Right cardiac atrium (tissue), 5 donors: ENCODE results near the gene KRTAP4-5. TPM values are rescaled to one million over a fixed set of nuclear protein-coding genes. Genes with fewer than 3 reads are reported as not detected.
"Not testable (repeated sequence)": the region's sequence is repeated elsewhere in the genome, so short reads cannot be mapped to it uniquely, and the experiment has no call there.

Experiments used
- ATAC-seq, 2 donors: fragments of 200-7000 bp; cut with Tn5 transposase; one replicate each; pipeline versions ENCODE4 v1.8.0 to v1.9.1; 2020; ENCODE audit warnings: moderate library complexity in 2 of 2, mild to moderate bottlenecking in 1 of 2
- DNase-seq, 3 donors: peaks; one replicate each; pipeline ENCODE4 v3.0.0-alpha.2; 2020
- H3K27ac ChIP-seq: one replicate; pipeline ENCODE4 v1.5.1; 2013; ENCODE audit warnings: mild to moderate bottlenecking, low read length, control low read depth, moderate library complexity
- H3K27me3 ChIP-seq: one replicate; pipeline ENCODE4 v1.6.1; 2013; ENCODE audit not compliant: control insufficient read depth, insufficient read depth
- H3K4me1 ChIP-seq: one replicate; pipeline ENCODE4 v1.6.1; 2013; ENCODE audit warnings: low read length; ENCODE audit not compliant: control insufficient read depth, insufficient read depth
- H3K4me3 ChIP-seq: one replicate; pipeline ENCODE4 v1.5.1; 2013; ENCODE audit warnings: low read length, control low read depth
- H3K9me3 ChIP-seq: one replicate; pipeline ENCODE4 v1.6.1; 2013; ENCODE audit warnings: low read length; ENCODE audit not compliant: control insufficient read depth
- WGBS: extraction: QIAGEN DNeasy Blood & Tissue Kit; methylation state at CpG from one replicate; pipeline ENCODE4 v1.1.7; 2013; 5-methylcytosine and 5-hydroxymethylcytosine counted together
- intact Hi-C, 4 donors: fragments of 100-400 bp; cut with DNase I; formaldehyde crosslinking; loops; one replicate each; pipeline versions ENCODE4 v1.11.0 to v1.14.0; 2022 to 2023
- polyA plus RNA-seq: library from polyadenylated mRNA; stranded (reverse); fragments of 200-250 nt; gene quantifications from one replicate; pipeline ENCODE4 v1.2.3, GENCODE V29; 2013
- total RNA-seq, 4 donors: library from RNA; stranded (reverse); fragmentation: NEBNext Ultra II Directional; extraction: Animal tissue kit (Norgen Biotek cat#: 25700); gene quantifications; one replicate each; pipeline ENCODE4 v1.2.1, GENCODE V29; 2021
- donor health status: healthy with polysubstance abuse.
- donor health status: DM: no; HTN: yes; CAD: no.
- donor health status: DM: no; HTN: no; CAD: no.
- donor health status: DM: no; HTN: yes; CAD: no; lungs with severe emphysema.
- donor health status: DM: yes; HTN: yes; CAD: no.

KRTAP4-5 gene
- total and polyA plus RNA-seq, 5 donors: not detected

DNA sequence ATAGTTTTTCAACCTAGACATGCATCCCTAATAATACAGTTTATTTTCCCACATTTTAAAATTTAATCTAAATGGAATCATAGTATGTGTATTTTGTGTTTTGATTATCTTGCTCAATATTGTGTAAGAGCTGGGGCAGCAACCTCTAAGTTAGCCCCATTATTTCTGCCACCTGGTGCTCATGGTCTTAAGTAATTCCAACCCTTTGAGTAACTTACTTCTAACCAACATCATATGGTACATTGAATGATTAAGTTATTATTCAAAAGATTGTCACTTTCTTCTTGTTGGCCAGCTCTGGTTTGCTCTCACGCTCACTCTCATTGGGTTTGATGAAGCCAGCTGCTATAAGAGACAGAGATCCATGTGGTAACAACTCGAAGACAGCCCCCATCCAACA is 22.3 kb upstream of the KRTAP4-5 start:
- 77% methylated on average over 2 of the region's 2 CpGs for WGBS
- DNase-seq: no peak
- Histone ChIP-seq H3K27ac (no peak overlapping the region), H3K4me3 (no peak overlapping the region), H3K27me3 (no peaks in the 10 kb centered on the region), H3K9me3 (no peaks in the 10 kb centered on the region), H3K4me1 (no peaks in the 10 kb centered on the region)
- intact Hi-C loops: no loop called here
- no peak for ATAC-seq

DNA sequence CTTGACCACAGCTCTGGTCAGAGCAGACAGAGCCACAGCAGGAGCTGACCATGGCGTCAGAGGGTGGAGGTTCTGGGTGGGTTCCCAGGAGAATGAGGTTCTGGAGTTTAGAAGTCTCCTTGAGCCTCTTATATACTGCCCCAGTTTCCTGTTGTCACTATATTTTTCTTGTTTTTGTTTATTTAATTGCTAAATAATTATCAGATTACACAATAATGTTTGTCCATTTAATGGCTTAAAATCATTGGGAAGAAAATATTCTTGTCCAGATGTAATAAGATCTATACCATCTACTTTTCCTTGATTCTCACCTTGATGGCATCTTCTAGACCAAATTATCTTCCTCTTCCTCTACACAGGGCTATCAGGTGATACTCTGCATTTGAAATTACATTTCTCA is 18.5 kb upstream of the KRTAP4-5 start, which contains the start of gene KRTAP4-3:
KRTAP4-3 (minus strand) TSS at position 101 of the 400 bp plus-strand sequence; CDS start at position 52, 49 bp downstream.
- Histone ChIP-seq H3K27me3 (no peaks in the 10 kb centered on the region), H3K27ac (no peak within 1 kb of the TSS), H3K9me3 (no peaks in the 10 kb centered on the region), H3K4me3 (no peak within 1 kb of the TSS), H3K4me1 (no peaks in the 10 kb centered on the region)
- 54% methylated on average over 1 of the region's 1 CpG for WGBS
- DNase-seq (no peak), ATAC-seq (no peak)
- intact Hi-C loops: no loop called here

DNA sequence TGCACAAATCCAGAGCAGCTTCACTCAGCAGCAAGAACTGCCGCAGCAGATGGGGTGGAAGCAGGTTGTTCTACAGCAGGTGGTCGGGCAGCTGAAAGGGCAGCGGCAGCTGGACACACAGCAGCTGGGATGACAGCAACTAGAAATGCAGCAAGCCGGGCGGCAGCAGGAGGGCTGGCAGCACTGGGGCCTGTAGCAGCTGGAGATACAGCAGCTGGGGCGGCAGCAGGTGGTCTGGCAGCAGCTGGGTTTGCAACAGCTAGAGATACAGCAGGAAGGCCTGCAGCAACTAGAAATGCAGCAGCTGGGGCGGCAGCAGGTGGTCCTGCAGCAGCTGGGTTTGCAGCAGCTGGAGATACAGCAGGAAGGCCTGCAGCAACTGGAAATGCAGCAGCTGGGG is 17.9 kb upstream of the KRTAP4-5 start:
- no peaks in the 10 kb centered on the region for H3K27me3 ChIP-seq
- H3K9me3 ChIP-seq: no peaks in the 10 kb centered on the region
- no peak overlapping the region for H3K27ac ChIP-seq
- intact Hi-C loops: no loop called here
- no peak for DNase-seq
- no peak overlapping the region for H3K4me3 ChIP-seq
- no peak for ATAC-seq
- 82% methylated on average over 7 of the region's 7 CpGs for WGBS
- H3K4me1 ChIP-seq: no peaks in the 10 kb centered on the region

DNA sequence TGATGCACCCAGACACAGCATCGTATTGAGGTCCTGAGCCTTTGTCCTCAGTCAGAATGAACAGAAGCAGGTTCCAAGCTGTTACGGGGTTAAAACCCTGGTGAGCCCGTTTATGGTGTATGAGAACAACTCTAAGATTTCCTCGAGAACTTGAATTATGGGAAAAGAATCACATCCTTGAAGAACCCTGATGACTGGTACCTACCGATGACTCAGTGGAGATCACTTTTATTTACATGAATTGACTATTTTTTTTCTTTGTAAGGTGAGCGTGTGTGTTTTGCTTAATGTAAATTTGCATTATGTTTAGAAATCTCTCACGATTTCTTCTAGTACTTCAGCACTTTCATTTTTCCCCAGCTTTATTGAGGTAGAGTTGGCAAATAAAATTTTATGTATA is 14.2 kb upstream of the KRTAP4-5 start:
- H3K27me3 ChIP-seq: no peaks in the 10 kb centered on the region
- WGBS: 73% methylated on average over 7 of the region's 7 CpGs
- intact Hi-C loops: no loop called here
- H3K4me1 ChIP-seq: no peaks in the 10 kb centered on the region
- DNase-seq (no peak), ATAC-seq (no peak)
- no peaks in the 10 kb centered on the region for H3K9me3 ChIP-seq
- H3K4me3 ChIP-seq: no peak overlapping the region
- H3K27ac ChIP-seq: no peak overlapping the region

DNA sequence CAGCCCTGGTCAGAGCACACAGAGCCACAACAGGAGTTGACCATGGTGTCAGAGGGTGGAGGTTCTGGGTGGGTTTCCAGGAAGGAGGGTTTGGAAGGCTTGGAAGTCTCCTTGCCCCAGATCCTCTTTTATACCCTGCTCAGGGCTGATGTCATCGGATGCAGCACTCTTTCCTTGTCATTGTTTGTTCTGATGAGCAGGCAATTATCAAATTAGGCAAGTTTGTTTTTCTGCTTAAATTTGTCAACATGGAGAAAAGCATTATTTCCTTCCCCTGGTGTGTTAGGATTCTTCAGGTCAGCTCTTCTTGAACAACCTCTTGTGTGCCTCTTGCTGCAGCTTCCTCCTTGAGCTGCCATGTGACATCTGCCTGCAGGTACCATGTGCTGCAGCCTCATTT is 11.0 kb upstream of the KRTAP4-5 start, which contains the start of gene KRTAP4-4:
KRTAP4-4 (minus strand) TSS at position 101 of the 400 bp plus-strand sequence; CDS start at position 44, 57 bp downstream.
- no peak for DNase-seq
- Histone ChIP-seq H3K4me1 (no peaks in the 10 kb centered on the region), H3K9me3 (no peaks in the 10 kb centered on the region), H3K27ac (no peak within 1 kb of the TSS), H3K27me3 (no peaks in the 10 kb centered on the region), H3K4me3 (no peak within 1 kb of the TSS)
- intact Hi-C loops: no loop called here
- ATAC-seq: no peak
- 70% methylated on average over 1 of the region's 1 CpG for WGBS

DNA sequence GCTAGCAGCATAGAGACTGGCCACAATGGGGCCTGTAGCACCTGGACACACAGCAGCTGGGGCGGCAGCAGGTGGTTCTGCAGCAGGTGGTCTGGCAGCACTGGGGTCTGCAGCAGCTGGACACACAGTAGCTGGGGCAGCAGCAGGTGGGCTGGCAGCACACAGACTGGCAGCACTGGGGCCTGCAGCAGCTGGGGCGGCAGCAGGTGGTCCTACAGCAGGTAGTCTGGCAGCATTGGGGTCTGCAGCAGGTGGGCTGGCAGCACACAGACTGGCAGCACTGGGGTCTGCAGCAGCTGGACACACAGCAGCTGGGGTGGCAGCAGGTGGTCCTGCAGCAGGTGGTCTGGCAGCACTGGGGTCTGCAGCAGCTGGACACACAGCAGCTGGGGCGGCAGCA is 10.6 kb upstream of the KRTAP4-5 start:
- H3K27me3 ChIP-seq, intact Hi-C loops, DNase-seq, H3K4me1 ChIP-seq, H3K27ac ChIP-seq, H3K9me3 ChIP-seq, ATAC-seq, H3K4me3 ChIP-seq: not testable (repeated sequence)
- 84% methylated on average over 3 of the region's 3 CpGs for WGBS

DNA sequence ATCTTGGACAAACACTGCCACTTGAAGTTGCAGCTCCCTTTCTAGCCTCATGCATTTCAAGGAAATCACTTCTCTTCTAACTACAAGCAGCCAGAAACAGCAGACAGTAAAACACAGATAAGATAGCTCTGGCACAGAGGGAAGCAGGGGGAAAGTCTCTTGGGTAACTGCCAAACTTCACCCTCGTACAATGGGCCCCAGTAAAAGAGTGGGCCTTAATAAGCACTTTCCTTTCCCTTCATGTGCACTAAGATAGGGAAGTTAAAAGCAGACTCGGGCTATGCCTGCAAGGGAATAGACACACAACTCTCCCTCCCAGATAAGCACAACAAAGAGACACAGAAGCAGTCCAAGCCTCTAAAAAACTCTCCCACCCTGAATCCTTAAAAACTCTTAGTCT is 4.2 kb upstream of the KRTAP4-5 start:
- DNase-seq: no peak
- 3% methylated on average over 2 of the region's 2 CpGs for whole genome bisulfite sequencing
- no peak overlapping the region for H3K27ac ChIP-seq
- ATAC-seq: no peak
- no peak overlapping the region for H3K4me3 ChIP-seq
- H3K4me1 ChIP-seq: no peaks in the 10 kb centered on the region
- no peaks in the 10 kb centered on the region for H3K27me3 ChIP-seq
- intact Hi-C loops: no loop called here
- no peaks in the 10 kb centered on the region for H3K9me3 ChIP-seq

DNA sequence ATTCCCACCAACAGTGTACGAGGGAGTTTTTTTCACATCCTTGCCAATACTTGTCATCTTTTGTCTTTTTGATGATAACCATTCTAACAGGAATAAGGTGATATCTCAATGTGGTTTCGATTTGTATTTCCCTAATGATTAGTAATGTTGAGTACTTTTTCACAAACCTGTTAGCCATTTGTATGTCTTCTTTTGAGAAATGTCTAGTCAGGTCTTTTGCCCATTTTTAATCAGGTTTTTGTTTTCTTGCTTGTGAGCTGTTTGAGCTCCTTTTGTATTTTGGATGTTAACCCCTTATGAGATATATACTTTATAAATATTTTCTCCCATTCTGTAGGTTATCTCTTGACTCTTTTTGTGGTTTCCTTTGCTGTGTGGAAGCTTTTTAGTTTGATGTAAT is 1.9 kb upstream of the KRTAP4-5 start:
- no peak for ATAC-seq
- no peaks in the 10 kb centered on the region for H3K4me1 ChIP-seq
- H3K27me3 ChIP-seq: no peaks in the 10 kb centered on the region
- no peaks in the 10 kb centered on the region for H3K9me3 ChIP-seq
- intact Hi-C loops: no loop called here
- H3K27ac ChIP-seq: no peak overlapping the region
- no peak overlapping the region for H3K4me3 ChIP-seq
- DNase-seq: no peak
- 60% methylated on average over 2 of the region's 2 CpGs for WGBS

DNA sequence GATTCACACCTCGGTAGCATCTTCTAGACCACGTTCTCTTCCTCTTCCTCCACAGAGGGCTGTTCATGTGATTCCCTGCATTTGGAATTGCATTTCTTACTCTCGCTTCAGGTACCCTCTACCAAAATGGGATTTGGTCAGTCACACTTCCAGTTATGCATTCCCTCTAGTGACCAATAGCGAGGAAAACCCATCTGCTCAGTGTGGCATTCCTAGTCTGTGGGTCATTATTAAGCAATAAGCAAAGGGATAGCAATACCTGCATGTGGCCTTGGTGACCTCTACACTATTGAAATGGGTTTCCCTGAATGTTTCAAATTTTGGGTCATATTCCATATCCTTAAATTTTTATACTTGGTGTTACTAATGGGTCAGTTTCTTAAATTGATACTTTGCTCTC is 401 bp upstream of the KRTAP4-5 start:
- H3K9me3 ChIP-seq: no peaks in the 10 kb centered on the region
- intact Hi-C loops: no loop called here
- ATAC-seq (no peak), DNase-seq (no peak)
- no peak overlapping the region for H3K4me3 ChIP-seq
- no peak overlapping the region for H3K27ac ChIP-seq
- H3K4me1 ChIP-seq: no peaks in the 10 kb centered on the region
- no peaks in the 10 kb centered on the region for H3K27me3 ChIP-seq
- 78% methylated on average over 4 of the region's 4 CpGs for WGBS

DNA sequence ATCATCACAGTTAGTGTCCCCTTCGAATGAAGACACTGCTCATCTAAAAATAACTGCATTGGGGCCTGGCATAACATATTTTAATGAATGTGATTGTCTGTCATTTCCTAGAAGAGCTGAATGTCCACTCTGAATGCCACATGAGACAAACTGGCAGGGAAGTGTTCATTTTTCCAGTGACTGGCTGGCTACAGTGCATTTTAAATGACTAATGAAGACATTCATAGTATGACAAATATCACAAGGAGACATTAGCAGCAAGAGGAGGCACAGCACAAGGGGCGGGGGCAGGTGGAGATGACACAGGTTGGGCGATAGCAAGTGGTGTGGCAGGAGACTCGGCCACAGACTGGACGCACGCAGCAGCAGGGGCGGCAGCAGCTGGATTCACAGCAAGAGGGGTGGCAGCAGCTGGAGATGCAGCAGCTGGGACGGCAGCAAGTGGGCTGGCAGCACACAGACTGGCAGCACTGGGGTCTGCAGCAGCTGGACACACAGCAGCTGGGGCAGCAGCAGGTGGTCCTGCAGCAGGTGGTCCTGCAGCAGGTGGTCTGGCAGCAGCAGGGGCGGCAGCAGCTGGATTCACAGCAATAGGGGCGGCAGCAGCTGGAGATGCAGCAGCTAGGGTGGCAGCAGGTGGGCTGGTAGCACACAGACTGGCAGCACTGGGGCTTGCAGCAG is 514 bp downstream of the KRTAP4-5 start:
- ATAC-seq, H3K4me1 ChIP-seq, H3K27me3 ChIP-seq, H3K4me3 ChIP-seq, DNase-seq, H3K27ac ChIP-seq, intact Hi-C loops, H3K9me3 ChIP-seq: not testable (repeated sequence)
- 70% methylated on average over 10 of the region's 10 CpGs for WGBS

DNA sequence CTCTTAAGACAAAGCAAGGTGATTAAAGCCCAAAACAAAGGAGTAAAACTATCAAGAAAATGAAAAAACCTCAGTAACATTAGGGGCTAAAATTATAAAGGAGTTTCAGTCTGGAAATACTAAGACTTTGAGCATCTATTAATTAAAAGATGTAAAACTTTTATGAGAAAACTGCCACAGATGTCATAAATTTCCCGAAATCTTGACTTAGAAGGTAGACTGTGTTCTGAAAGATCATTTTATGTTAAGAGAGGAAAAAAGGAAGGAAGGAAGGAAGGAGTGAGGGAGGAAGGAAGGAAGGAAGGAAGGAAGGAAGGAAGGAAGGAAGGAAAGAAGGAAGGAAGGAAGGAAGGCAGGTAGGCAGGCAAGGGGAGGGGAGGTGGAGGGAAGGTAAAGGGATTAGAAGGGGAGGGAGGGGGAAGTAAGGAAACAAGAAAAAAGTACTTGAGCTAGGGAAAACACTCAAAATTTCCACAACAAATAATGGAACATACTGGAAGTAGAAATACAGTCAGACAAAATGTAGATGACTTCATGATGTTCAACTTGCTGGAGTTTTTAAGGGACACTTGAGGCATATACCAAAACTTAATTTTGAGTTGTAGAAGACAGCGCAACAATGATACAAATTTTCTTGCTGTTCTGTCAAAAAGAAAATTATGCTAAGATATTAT is 2.0 kb downstream of the KRTAP4-5 start:
- 89% methylated on average over 2 of the region's 2 CpGs for WGBS

More for the DNA sequence above, 2.0 kb downstream of the KRTAP4-5 start:
- DNase-seq (no peak), ATAC-seq (no peak)
- no peaks in the 10 kb centered on the region for H3K27me3 ChIP-seq
- H3K9me3 ChIP-seq: no peaks in the 10 kb centered on the region
- no peak overlapping the region for H3K4me3 ChIP-seq
- H3K27ac ChIP-seq: no peak overlapping the region
- no peaks in the 10 kb centered on the region for H3K4me1 ChIP-seq
- intact Hi-C loops: no loop called here
